Esophagus squamous epithelium (tissue), 4 donors: ENCODE results near the gene HLX.

ENCODE experiments used
- POLR2A ChIP-seq, 4 donors: fragments of 450-650 bp; IDR thresholded peaks; one replicate each; pipeline ENCODE4 v1.6.1; 2017; ENCODE audit warnings: antibody characterized with exemption in 4 of 4, mild to moderate bottlenecking in 4 of 4, moderate library complexity in 3 of 4
- TF ChIP-seq, protein P1 (sequence below), 6 experiments: fragments of 450-650 bp in 4 of 6; fragments of 200-600 bp in 2 of 6; sonication (generic) in 2 of 6; IDR thresholded peaks; one replicate each; pipeline ENCODE4 v1.5.1; 2016 to 2019; ENCODE audit warnings: antibody characterized with exemption in 6 of 6, mild to moderate bottlenecking in 4 of 6, moderate library complexity in 4 of 6

DNA sequence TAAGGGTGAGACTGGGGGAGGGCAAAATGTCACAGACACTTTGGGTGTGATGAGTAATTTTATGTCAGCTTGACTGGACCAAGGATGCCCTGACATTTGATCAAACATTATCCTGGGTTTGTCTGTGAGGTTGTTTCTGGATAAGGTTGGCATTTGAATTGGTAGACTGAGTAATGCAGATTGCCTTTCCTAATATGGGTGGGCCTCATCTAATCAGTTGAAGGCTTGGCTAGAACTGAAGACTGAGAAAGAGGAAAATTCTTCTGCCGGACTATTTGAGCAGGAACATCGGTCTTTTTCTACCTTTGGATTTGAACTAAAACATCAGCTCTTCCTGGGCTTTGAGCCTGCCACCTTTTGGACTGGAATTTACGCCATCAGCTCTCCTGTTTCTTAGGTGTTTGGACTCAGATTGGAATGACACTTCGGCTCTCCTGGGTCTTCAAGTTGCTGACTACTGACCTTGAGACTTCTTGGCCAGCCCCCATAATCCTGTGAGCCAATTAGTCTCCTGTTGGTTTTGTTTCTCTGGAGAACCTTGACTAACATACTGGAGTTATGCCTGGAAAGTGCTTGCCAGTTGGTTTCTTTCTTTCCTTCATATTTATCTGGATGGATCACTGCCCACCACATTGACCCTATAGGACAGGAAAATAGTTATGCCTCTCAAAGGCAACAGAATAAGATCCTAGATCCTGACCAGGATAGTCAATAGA is 44.9 kb upstream of the HLX start:
- TF ChIP-seq, protein P1, sequence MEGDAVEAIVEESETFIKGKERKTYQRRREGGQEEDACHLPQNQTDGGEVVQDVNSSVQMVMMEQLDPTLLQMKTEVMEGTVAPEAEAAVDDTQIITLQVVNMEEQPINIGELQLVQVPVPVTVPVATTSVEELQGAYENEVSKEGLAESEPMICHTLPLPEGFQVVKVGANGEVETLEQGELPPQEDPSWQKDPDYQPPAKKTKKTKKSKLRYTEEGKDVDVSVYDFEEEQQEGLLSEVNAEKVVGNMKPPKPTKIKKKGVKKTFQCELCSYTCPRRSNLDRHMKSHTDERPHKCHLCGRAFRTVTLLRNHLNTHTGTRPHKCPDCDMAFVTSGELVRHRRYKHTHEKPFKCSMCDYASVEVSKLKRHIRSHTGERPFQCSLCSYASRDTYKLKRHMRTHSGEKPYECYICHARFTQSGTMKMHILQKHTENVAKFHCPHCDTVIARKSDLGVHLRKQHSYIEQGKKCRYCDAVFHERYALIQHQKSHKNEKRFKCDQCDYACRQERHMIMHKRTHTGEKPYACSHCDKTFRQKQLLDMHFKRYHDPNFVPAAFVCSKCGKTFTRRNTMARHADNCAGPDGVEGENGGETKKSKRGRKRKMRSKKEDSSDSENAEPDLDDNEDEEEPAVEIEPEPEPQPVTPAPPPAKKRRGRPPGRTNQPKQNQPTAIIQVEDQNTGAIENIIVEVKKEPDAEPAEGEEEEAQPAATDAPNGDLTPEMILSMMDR (IDR thresholded peaks at IDR 0.05) = no peak
- TF ChIP-seq POLR2A (IDR thresholded peaks at IDR 0.05) = no peak
